ENCODE results near the gene STRAP.

DNA sequence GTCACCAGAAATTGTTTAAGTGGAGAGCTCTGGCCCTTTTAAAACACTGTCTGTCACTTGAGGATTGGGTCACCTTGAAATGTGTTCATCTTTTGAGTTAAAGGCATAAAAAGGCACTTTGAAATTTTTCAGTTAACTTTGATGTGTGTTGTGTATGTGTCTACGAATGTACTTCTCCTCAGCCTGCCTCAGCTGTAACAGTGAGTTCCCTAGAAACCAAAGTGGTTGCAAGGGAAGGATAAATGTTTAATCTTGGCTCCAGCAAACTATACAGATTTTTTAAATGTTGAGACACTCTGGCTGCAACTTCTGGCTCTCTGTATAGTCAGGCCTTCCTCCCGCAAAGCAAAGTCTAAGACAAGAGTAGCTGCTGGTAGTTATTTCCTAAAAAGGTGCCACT, 37.2 kb downstream of the STRAP start:
- TF ChIP-seq, protein P1, sequence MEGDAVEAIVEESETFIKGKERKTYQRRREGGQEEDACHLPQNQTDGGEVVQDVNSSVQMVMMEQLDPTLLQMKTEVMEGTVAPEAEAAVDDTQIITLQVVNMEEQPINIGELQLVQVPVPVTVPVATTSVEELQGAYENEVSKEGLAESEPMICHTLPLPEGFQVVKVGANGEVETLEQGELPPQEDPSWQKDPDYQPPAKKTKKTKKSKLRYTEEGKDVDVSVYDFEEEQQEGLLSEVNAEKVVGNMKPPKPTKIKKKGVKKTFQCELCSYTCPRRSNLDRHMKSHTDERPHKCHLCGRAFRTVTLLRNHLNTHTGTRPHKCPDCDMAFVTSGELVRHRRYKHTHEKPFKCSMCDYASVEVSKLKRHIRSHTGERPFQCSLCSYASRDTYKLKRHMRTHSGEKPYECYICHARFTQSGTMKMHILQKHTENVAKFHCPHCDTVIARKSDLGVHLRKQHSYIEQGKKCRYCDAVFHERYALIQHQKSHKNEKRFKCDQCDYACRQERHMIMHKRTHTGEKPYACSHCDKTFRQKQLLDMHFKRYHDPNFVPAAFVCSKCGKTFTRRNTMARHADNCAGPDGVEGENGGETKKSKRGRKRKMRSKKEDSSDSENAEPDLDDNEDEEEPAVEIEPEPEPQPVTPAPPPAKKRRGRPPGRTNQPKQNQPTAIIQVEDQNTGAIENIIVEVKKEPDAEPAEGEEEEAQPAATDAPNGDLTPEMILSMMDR (IDR thresholded peaks at IDR 0.05), result no peak
- no peak for TF ChIP-seq POLR2A (IDR thresholded peaks at IDR 0.05)
